GM19240 (cell line): ENCODE data around the gene SECISBP2.

Experiments used
- DNase-seq: peaks from one replicate; pipeline ENCODE4 v3.0.0; 2011; ENCODE audit warnings: low spot score; ENCODE audit not compliant: insufficient read length

The SECISBP2 gene

DNA sequence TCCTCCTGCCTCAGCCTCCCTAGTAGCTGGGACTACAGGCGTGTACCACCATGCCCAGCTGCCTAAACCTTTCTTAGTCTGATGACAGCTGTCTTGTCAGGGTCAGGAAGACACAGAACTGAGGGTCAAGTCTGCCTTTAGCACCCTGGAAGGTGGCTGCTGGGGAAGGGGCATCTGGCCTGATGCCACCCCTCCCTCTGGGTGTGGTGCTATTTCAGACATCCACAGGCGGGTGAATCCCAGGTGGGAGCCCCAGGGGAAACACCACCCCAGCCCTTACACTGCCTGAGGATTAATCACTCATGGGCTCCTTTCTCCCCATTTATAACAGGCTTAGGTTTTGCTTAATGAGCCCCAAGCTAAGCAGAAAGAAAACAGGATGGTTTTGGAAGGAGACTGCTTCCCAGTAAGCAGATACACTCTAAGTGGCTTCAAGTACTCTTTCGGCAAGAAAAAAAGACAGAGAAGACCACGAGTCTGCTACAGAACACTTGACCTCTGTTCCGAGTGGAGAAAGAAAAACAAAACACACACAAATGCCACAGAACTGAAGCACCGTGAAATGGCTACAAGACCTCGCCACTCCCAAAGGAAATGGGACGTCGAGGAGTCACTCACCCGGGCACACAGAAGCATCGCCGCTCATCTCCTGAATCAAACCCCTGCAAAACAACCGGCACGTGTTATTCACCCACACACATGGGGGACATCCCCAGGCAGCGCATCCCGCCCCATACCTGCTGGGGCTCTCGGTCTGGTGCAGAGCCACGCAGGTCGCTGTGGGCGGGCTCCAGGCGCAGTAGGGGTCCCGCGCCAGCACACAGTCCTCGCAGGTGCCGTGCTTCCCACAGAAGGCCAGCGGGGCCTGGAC, 62.4 kb downstream of the SECISBP2 start:
- DNase-seq: no peak

DNA sequence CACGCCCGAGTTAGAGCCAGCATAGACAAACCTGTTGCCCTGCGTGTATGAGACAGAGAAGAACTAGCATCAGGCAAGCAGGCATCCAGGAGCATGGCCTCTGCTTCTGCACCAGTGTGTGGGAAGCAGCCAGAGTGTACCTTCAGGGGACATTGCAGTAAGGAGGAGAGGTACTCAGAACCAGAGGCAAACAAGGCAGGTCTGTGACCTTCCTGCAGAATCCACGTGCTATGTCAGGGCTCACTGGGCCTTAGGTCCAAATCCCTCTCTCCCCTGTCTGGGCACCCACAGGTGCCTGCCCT, 63.0 kb downstream of the SECISBP2 start:
- no peak for DNase-seq

DNA sequence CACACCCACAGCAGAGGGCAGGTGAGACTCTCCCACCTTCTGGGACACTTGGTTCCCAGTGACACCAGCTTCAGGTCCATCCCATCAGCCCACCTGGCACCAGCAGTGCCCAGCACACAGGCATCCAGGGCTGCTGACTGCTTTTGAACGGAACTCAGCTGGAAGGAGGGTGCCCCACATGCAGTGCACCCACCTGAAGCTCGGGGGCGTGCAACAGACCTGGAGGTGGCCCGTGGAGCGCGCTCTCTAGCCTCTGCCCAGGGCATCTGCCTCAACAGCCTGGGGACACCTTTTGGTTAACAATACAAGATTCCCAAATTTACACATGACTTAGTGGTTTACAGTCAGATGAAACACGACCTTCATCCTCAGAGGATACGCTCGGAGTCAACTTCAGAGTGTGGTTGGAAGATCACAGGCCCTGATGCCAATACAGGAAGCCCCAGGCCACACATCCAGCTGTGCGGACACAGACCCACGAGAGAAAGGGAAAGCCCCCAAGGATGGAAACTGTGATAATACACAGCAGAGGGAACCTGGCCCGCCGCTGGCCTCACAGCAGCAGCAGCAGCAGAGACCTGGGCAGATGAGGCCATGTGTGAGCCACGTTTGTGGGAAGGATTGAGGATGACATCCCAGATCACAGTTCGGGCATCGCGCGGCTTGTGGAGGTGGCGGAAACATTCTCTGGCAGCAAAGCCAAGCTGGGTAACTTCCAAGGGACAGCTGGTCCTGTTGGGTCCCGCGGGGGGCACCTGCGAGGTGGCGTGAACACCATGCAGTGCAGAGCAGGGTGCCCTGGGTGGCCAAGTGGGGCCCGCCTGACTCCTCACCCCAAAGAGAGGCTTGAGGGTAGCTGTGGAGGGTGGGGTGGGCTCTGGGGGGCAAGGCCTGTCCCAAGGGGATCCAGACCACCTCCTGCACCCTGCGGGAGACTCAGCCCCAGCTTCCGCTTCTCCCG, 64.0 kb downstream of the SECISBP2 start:
- DNase-seq: no peak

DNA sequence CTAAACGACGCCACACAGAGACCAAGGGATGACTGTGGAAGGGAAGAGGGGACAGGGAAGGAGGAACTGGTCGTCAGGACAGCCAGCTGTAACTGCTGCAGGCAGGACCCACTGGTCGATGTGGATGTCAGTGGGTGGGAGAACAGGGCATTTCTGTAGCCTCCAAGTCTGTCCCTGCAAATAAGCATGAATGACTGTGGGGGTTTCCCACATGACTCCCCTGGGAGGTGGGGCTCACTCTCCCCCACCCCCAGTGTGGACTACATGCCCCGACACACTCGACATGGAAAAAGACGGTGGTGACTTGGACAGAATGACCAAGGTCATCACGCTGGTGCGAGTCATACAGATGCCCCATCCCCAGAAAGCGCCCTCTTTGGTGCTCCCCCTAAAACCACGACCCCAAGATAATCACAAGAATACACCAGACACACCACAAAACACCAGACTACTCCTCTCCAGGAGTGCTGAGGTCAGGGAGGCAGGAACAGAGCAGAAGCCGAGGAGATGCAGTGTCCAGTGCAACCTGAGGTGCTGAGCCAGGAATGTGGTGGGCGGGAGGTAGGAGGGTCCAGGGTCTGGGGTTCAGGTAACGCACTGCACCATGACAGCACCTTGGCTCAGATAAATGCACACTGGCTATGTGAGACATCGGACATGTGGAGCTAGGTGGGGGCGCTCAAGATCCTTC, 64.9 kb downstream of the SECISBP2 start:
- DNase-seq: no peak

DNA sequence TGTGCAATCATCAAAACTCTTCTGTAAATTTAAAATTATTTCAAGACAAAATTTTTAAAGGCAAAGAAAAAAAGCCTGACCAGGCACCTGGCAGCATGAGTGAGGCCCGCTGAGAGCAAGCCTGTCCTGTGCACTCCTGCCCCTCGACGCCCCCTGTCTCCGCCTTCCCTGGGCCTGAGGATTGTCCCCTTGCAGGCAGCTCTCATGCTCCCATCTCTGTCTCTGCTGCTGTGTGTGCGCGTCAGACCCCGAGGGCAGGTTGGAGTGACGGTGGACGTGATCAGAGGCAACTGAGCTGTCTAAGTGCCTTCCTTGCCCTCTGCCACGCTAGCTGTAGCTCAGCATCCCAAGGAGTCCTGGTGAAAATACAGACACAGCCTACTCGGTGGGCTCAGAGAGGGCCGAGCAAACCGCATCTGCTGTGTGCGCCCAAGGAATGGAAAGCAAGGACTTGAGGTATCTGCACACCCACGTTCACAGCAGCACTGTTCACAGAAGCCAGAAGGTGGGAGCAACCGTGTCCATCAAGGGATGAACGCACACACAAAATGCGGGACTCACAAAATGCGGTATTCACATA, 65.5 kb downstream of the SECISBP2 start:
- DNase-seq: no peak

DNA sequence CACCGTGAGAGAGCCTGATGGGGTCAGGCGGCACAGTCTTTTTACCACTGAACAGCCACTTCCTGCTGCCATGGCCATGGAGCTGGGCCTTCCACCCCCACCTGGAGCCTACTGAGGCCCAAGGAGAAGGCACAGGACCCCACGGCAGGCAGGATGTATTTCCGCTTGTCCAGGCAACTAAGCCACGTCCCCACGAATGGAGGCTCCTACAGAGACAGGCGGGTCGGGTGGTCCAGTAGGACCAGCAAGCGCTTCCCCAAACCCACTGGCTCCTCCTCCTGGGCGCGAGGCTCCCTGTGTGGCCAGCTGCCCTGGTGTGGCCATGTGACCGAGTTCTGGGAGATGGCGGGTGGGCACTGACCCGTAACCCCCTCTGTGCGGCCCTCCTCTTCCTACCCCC, 66.5 kb downstream of the SECISBP2 start:
- no peak for DNase-seq

DNA sequence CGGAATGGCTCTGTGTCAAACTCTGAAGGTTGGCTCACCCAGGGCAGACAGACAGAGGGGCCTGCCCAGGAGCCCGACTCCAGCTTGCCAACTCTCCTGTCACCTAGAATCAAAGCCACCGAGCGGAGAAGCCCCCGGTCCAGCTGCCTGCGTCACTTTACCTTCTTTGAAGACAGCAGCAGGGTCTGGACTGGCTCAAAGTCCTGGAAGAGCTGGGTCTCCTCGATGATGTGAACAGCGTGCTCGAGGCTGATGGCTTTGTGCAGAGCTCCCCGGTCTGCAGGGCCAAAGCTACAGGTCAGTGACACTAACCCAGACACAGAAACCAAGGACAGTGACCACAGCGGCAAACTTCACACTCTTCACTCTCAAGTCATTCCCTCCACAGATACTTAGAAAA, 67.9 kb downstream of the SECISBP2 start:
- no peak for DNase-seq

DNA sequence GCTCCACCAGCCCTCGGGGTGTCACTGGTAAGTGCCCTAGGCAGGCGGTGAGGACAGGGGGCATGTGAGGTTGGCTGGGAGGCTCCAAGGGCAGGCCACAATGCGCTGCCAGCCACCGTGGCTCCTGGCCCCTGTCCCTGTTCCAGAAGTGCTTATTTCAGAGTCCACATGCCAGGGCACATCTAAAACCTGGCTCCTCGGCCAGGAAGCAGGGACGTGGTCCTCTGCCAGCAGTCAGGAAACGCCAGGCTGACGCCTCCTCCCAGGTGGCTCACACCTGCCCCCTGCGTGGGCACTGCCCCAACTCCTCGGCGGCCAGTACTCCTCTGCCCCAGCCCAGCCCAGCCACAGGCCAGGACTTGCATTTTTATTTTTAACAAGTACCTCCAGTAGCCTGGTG, 68.5 kb downstream of the SECISBP2 start:
- no peak for DNase-seq

DNA sequence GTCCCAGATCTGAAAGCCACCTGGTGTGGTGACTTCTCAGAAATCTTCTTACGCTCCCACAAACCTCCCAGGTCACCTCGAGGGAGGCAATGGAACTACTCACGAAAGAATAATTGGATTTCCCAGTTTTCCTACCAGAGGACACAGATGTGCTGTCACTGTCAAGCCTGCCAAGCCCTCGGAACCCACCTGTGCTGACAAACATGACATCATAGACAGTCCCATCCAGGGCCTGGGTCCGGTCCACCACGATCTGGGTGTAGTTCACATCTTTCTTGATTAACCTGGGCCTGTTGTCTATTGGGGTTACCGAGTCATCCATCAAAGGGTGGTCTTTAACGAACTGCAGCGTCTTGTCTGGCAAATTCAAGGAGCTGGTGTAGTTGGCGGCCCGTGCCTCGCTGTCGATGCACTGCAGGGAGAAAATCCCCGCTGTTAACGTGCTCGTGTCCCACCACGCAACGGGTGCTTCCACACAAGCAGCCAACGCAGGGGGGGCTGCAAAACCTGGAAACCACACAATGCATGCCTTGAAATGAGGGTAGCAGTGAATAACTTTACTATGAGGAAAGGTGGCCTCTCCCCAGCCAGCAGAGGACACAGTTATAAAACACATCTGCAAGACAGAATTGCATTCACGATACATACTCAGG, 69.0 kb downstream of the SECISBP2 start:
- no peak for DNase-seq

DNA sequence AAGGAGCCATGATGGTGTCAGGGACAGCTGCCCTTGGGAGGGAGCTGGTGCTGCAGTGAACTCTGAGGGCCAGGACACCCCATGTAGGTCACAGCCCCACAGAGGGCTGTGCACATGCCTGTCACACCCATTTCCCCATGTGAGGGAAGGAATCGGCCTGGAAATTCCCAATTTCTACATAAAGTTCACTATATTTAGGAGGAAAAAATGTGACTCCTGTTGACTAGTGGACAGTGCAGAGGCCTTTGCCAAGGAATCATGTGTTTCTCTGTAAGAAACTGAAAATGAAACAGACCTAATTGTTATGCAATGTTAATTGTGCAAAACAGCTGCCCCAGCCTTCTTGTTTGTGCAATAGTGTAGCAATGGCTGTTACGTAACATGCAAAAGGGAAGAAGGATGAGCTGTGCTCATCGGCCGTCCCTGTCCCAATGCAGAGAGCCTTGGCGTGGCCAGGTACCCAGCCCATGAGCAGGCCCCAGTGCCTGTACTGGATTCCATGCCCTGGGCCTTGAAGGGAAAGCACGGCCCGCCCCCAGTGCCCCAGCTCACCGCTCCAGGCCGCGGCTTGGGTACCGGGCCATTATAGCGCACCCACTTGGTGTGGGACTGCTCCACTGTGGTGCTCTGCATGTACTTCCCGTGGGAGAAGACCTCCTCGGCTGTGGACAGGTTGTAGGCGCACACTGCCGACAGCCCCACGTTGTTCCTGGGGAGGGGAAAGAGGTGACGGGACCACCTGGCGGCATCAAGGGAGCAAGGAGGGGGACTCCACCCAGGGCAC, 70.0 kb downstream of the SECISBP2 start:
- DNase-seq: no peak

DNA sequence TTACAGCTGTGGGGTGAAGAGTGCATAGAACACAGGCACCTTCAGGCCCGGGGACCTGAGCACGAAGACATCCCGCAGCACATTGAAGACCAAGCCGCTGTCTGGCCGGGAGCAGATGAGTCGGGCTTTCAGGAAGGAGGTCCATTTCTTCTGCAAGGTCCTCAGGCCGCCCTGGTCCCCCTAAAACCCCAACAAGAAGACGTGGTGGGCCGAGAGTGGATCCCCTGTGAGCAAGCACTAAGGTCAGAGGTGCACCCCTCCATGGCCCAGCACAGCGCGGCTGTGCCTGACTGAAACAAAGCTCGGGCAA, 70.5 kb downstream of the SECISBP2 start:
- no peak for DNase-seq

DNA sequence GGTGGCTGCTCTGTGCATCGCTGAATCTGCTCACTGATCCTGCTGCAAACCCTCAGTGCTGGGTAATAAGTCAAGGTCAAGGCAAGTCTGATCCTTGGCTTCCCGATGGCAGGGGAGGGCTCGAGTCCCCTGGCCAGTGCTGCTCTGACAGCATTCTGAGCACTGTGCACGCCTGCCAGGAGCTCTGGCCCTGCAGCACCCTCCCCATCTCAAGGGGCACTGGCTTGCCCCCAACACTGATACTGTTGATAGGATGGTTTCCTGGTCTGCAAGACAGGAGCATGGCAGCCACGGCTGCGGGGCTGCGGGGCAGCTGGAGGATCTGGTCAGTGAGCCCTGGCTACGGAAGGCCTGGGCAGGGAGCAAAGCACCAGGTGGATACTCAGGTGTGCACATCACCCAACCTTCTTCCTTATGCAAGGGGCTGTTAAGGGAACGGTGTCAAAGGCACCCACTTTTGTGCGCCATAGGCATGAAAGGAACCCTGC, 71.8 kb downstream of the SECISBP2 start:
- no peak for DNase-seq

DNA sequence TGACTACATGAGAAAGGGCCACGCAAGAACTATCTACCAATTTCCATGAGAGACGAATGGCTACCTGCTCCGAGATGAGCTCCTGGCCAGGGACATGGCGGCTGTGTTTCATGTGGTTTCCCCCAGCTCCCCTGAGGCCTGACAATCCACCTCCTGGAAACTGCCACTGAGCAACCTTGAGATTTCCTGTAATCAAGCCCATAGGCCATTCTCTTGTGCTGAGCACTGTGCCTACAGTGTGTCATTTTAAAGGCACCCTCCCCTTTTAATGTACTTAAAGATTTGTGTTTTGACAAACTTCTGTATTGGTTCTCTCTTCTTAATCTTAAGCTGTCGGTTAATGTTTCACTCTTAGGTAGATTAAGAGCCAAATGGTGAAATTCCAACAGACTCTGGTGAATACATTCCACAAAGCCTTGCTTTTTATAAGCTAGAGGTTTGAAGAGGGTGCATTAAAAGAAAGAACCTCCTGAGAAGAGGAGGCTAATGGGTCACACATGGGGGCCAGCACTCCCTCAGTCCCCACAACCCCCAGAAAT, 72.3 kb downstream of the SECISBP2 start:
- no peak for DNase-seq

DNA sequence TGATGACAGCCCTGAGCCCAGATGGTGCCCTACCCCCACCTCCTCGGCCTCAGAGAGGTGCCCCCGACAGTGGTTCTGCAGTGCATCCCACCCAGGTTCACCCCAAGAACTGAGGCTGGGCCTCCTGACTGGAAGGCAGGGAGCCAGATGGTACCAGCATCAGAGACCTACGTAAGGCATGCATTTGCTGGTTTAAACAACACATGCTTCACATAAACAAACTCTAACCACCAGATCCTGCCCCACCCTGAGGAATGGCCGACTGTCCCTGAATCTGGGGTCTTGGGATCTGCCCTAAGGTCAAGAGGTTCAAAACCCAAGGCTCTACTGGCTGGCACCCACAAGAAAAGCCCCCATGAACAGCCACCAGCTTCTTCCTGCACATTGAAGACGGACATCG, 73.3 kb downstream of the SECISBP2 start:
- DNase-seq: no peak

DNA sequence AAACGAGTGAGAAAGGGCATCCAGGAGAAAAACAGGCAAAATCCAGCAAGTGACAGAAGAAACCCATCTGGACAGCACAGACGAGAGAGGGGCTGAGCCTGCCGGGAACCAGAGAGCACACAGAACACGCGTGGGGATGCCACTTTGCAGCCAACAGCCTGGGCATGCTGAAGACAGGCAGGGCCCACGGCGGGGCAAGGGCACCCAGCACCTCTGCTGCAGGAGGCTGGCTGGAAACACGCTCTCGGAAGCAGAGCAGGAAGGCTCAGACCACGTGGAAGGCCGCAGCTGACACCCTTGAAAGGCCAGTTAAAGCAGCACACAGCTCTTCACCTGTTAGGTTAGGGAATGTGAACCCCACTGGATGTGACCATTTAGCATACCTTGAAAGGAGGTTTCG, 76.1 kb downstream of the SECISBP2 start:
- no peak for DNase-seq

DNA sequence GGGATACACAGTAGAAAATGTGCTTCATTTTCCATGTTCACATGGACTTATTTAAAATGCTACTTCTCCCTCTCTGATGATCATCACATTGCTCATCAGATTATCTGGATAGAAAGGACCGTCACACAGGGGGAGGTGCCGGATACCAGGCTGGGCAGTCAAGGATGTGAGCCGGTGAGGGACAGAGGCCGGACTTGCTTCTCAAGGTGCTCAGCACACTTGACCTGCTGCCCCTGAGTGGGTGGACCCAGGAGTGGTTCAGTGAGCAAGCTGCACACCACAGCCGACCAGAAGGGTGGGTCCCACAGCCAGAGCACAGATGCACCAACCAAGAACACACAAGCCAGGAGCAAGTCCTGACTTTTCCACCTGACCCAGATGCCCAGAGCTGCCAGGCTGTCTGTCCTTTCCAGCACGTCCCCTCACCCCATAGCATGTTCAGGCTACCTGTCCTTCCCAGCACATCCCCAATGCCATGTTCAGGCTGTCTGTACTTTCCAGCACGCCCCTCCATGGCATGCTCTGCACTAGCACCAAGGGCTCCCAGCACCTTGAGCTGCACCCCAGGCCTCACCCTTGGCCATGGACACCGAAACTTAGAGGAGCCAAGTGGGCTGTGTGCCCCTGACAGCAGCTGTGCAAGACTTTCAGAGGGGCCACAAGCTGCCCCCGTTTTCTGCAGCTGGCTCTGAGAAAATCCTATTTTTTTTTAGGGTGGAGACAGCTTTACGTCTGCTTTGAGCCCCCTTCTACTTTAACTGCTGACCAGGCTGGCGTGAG, 77.8 kb downstream of the SECISBP2 start:
- DNase-seq: no peak

DNA sequence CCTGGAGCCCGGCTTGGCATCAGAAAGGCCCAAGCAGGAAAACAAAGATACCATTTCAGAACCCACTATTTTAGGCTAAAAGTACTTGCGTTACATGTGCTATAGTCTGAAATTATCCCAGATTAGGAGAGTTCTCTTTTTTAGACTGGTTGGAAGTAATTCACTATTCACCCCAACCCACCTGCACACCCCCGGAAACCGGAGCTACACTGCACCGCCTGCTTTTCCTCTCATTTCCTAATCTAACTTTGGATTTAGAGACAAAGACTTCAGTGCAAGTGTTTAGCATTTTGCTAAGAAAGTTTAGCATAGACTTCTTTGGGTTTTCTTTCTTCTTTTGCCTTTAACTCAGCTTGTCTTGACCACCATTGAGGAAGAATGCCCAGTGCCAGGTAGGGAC, 79.2 kb downstream of the SECISBP2 start:
- no peak for DNase-seq

DNA sequence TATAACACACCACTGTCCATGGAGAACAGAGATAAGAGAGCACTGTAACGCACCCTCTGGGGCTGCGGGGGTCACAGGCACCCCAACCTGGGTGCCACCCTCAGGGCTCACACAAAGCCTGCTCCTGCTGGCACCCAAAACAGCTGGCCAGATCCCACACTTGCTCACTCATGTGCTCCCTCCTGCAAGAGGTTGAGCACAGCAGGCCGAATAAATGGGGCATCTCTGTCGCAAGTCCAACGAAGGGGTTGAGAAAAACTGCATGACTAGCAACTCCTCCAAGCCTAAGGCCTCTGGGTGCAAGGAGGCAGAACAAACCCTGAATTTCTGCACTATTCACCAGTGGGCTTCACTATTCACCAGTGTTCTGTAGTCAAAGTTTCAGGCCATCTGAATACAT, 80.3 kb downstream of the SECISBP2 start:
- no peak for DNase-seq

DNA sequence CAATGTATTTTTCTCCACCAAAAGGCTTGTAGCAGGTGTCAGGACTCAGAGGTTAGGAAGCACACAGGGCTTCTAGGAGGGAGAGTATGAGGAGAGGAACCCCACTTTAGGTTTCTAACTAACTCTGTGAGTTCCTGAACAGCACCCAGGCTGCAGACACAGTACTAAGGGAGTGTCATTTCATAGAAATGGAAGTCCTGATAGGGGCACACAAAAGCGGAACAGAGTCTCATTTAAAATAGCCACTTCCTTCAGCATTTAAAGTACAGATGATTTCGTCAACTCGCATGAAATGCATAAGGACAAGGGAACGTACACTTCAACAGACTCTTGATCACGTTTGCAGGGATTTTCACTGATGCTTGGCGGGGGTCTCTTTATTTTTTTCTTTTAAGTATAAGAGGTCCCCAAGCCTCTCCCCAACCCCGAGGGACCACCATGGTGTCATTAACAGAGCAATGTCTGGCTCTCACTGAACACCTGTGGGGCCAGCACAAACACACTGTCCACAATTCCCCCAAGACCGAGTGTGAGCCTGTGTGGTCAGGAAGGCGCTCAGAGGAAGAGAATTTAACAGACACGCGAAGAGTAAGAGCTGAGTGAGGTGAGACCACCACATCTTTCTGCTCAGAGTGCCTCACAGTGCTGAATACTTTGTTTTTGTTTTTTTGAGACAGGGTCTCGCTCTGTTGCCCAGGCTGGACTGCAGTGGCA, 82.3 kb downstream of the SECISBP2 start:
- DNase-seq: peak; percentile 56
